Activated CD4-positive, alpha-beta T cell treated with anti-CD3 and anti-CD28 coated beads for 48 hours (primary cell): ENCODE data around the gene DCLK1.
"Not testable (repeated sequence)": the region's sequence is repeated elsewhere in the genome, so short reads cannot be mapped to it uniquely, and the experiment has no call there.

Experiments used
- DNase-seq: peaks from one replicate; pipeline ENCODE4 v3.0.0-alpha.2; 2020

Gene DCLK1

DNA sequence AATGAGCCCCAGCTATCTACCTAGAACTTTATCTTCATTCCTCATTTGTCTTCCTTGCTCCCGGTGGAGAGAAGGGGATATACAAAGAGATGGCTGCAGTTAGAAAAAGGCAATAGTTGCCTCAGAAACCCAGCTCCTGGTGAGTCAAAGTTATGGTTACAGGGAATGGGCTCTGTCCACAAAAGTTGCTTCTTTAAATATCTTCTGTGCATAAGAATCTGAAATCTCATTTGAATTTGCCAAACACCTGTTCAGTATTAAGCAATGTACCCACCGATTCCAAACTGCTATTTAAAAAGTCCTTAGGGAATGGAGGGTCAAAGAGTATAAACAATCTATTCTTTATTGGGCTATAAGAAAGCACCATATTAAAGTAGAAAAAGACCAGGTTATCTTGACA, 48.4 kb downstream of the DCLK1 start:
- DNase-seq, result no peak

DNA sequence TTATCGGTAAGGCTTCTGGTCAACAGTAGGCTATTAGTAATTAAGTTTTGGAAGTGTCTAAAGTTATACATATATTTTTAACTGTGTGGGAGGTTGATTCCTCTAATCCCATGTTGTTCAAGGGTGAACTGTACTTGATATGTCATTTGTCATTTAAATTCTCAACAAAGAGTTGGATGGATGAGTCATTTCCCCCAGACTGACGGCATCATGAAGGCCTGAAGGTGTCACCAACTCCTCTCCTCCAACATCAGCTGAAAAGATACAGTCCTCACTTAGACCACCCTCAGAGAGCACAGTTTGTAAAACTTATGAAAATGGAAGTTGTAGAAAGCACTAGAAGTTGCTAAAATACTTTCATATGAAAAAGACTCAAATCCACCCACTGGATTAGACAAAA, 48.8 kb downstream of the DCLK1 start:
- no peak for DNase-seq

DNA sequence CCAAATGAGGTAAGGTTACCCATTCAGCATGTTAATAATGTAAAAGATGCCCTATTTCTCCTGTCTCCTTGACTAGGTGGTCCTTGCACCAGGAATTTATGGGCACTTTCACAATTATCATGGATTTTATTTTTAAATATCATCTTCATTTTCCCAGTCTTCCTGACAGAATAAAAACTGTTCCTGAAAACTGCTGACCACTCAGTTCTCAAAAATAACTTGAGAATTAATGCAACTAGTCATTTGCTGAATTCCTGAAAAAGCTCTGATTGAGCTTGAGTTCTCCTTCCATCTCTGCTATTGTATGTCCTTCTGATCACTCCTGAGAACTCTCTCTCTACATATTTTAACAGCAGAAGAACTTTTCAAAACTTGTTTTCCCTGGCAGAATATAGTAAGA, 55.0 kb downstream of the DCLK1 start:
- no peak for DNase-seq

DNA sequence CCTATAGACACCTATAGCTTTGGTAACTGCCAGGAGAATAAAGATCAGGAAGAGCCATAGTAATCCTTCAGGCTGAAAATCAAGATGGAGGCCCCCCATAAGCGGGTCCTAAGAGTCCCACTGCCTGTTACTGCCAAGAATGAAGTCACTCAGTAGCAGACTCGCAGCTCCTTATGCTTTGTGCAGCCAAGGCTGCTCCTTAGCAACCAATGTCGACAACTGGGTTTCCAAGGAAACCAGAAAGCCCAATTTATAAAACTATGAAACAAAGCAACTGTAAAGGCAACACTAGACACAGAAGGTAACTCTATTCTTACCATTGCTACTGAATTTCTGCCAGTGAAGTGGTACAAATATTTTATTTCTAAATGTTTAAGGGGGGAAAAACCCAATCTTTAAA, 56.5 kb downstream of the DCLK1 start:
- DNase-seq, result no peak

DNA sequence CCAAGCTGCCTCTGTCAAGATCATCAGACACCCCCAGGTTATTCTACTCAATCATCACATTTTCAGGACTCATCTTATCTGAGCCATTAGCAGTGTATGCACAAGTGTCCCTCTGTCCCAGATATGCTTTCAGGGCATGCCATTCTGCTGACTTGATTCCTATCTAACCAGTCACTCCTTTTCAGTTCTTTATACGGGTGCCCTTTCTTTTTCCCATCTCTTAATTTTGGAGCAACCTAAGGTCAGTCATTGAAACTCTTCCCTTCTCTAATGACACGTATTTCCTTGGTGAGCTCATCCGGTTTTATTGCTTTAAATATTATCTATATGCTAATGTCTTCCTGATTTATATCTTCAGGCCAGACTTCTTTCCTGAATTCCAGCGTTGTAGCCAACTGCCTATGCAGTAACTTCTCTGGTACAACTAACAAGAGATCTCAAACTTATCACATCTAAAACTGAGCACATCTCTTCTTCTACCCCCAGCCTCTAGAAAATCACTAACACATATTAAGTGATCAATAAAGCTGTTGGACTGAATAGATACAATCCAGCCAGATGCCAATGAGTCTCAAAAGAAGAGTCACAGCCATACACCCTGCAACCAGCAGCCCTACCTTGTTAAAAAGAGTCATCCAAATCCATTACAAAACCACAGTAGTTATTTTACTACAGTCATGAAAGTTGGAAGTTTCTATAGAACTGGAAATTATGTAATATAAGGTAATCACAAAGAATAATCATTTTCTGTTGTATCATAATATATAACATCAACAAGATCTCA, 58.8 kb downstream of the DCLK1 start:
- no peak for DNase-seq

DNA sequence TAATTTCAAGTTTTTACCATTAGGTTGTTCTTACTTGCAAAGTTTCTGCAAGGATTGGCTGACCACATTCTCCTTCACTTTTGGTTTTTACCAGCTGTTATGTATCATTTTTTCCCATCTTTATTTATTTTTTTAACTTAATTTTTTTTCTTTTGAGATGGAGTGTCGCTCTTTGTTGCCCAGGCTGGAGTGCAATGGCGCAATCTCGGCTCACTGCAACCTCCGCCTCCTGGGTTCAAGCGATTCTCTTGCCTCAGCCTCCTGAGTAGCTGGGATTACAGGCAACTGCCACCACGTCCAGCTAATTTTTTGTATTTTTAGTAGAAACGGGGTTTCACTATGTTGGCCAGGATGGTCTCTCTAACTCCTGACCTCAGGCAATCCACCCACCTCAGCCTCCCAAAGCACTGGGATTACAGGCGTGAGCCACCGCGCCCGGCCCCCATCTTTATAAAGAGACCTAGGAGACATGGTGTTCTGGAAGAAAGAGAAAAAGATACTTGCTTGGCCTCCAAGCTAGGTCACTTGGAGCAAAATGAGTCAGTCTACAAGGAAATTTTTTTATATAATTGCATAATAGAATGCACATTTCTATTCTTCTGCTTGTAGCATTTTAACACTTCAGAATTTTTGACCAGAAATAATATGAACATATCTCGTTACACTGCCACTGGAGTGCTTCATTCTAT, 60.5 kb downstream of the DCLK1 start:
- not testable (repeated sequence) for DNase-seq

DNA sequence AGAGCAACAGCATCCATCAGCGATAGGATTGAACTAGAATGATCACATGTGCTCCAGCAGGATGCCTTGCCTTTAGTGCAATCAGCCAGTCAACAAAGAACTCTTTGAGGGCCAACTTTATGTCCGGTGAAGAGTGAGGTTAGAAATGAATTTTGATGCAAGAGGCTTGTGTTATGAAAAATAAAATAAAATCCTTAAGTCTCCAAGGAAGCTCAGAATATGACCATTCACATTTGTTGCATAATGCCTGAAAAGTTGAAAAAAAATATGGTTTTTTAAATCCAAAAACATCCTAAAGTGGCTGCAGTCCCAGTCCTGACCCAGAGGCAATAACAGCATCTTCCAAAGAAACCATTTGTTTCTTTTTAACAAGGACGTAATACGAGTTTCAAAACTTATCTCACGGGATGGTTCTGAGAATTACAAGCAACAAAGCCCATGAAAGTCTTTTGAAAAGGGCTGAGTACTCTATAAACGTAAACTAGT, 61.3 kb downstream of the DCLK1 start:
- no peak for DNase-seq

DNA sequence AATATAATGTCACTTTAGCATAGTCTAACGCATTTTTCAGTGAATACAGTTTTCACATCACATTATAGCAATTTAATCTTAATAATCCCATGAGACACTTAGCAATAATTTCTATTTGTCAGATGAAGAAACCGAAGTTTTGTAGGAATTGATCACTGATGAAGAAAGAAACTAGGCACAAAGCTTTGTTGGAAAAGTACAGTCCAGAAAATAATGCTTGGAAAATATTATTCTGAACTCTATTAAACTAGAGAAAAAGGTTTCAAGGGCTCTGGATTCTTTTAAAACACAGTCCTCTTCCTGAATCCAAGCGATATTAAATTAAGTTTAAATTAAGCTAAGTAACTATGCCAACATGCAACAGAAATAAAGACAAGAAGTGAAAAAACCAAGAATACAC, 62.2 kb downstream of the DCLK1 start:
- no peak for DNase-seq

DNA sequence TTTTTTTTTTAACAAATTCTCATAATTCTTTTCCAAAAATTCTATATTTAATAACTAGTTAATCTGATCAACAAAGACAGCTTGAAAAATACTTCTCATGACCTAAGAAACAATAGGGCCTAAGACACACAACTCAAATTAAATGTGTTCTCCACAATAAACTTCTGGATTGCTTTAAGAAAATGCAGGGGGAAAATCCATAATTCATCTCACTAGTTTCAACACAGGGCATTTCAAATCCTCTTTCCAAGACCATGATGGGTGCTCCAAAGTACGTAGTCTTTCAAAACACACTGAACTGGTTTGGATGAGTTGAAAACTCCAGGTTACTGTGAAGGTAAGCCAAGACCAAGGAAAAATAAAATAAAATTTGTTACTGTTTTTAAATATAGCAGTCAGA, 62.6 kb downstream of the DCLK1 start:
- no peak for DNase-seq

DNA sequence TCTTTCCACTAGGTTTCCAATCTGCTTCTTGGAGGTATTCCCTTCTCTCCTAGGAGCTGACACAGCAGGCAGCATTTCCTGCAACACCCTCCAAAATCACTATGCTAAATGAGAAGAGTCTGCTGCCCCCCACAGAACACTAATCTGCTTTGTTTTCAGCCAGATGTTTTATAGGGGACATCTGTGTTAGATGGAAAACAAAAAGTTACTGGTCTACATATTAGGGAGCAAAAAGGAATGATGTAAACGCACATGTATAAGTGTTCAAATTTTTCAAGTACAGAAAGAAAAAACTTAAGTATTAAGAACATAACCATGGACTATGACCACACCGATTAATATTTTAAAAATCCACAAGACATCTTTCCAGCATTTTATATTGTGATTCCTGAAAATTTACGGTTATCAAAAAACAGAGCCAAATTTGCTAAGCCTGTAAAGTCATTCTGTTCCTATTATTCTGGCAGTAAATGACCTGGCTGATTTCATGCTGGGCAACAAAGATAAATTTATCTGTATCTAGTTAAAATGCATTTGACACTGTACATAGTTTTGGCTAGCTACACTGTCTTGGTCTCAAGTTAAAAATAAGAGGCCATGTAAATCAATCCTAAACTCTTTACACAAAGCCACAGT, 63.3 kb downstream of the DCLK1 start:
- no peak for DNase-seq

DNA sequence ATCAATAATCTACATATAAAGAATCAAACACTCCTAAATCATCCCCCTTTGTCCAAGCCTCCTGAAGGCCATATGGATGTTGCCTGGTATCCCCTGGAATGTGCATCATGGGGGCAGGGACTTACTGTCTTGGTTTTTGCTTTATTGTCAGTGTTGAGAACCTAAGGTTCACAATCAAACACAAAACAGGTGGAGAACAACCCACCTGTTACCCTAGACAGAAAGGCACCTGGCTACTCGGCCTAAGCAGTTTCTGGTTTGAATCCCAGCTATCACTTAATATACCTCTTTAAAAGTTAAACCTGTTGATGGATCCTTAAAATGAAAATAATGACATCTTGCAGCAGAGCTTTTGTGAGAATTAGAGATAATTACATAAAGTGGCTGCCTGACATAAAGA, 68.9 kb downstream of the DCLK1 start:
- no peak for DNase-seq

DNA sequence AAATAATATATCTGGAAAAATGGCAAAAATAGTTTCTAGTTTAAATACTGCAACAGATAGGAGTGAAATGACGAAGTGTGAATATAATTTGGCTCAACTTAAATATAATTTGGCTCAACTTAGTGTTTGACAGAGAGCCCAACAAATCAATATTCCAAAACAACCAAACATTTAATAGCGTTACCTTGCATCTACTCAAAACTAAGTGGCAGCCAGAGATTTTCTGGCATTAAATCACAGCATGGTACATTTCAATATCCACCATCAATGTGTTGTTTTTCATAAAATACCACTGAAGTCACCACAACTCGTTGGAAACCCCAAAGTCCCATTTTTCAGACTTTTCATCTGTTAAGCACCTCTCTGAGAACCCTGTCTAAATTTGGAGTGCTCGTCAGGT, 69.6 kb downstream of the DCLK1 start:
- no peak for DNase-seq

DNA sequence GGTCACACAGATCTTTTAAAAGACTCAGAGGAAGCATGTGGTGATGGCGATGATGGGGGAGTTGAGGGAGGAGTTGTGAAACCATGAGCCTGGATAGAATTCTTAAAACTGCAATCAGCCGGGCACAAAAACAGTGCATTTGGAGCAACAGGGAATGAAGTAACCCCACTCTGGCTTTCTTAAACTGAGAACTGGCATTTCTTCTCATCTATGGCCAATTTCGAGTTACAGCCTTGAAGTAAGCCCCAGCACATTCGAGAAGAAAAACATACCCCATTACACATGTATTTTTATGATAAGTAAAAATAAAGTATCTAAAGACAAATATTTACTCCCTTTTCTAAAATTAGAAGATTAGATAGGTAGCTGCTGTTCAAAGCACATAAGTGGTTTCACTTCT, 70.1 kb downstream of the DCLK1 start:
- no peak for DNase-seq

DNA sequence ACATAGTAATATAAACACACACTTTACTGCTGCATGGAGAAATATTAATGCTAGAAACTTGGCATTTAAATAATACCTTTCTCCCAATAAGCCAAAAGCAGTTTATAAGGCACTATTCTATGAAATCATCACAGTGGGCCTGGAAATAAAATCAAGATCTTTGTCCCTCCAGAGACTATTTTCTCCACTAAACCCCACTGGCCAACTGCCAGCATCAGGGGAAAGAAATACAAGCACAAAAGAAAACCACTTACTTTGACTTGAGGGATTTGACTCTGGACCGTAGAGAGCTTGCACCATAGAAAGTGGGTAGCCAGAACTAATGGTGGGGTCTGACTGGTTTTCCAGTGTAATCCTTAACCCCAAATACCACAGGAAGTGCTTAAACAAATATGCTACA, 71.9 kb downstream of the DCLK1 start:
- DNase-seq, result no peak

DNA sequence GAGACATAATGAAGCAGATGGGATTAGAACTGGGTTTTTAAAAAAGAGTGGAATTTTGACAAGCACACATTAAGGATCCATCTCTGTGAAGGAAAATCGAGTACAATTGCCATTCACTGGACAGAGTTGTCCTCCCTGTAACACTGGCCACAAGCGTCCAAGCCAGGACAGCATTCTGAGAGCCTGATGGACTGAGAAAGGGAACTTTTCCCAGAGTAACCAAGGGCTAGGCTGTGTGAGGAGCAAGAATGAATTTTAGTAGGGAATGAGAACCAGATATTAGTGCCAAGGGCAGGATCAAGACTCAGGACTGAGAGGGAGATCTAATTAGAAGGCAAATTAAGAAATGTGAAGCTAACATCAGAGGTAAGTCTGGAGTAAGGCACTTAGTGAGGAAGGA, 73.1 kb downstream of the DCLK1 start:
- DNase-seq, result no peak

DNA sequence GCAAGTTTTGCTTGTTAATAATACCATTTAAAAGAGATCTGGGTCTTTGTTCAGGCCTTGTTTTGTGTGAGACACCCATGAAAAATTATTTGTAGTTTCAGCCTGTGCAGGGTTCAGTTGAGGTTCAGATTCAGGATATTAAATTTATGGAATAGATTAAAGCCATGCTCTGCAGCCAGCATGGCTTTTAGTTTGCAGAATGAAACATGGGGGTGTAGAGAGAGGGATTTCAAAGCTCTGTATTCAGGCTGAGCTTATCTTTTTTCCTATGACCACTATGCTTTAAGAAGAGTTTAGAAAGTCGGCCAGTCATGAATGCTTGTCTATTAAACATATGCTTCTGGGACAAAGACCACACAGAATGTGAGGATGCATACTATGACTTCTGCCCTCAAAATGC, 73.6 kb downstream of the DCLK1 start:
- DNase-seq, result no peak

DNA sequence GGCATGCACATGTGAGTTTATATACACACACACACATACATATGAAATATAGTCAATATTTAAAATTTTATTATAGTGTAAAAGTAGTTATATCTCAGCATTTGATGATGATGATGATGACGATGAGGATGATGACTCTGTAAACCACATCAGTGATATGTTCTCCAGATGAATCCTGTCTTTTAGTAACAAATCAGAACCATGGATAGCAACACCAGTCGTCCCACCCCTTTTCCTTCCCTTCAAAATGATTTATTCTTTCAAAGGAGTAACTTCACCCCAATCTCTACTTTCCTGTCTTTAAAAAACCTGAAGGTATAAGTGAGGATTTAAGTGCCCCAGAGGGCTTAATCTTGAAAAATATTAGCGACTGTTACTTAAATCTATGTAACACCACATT, 74.1 kb downstream of the DCLK1 start:
- no peak for DNase-seq

DNA sequence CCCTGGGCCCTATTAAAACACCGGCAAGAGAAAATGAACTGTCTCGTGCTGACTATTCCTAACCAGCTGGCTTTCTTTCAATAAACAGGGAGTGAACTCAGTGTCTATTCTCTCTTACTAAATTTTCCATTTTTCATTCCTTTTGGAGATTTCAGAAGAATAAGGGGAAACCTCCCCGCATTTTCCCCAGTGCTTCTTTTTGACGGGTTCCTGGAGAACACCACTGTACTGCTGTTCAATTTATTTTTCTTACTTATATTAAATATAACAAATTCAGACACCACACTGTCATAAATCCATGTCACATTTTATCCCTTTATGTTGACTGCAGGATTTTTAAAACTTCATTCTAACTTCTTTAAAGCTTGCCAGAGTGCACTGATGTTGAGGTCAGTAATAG, 75.8 kb downstream of the DCLK1 start:
- no peak for DNase-seq

DNA sequence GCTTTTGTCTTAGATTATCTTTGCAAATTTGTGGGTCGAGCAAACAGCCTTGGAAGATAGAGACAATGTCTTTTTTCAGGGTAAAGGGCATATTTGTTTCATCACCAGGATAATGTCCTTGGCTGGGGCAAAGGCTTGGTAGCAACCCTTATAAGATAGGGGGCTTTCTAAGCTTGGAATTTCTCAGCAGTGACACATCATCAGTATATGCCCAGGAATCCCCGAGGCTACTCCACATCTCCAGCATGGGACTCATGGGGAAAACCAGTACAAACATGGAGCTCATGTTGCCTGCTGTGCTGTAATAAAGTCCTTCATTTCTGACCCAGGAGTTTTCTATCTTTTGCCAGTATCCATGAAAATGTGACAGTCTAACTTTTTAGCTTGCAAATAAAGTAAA, 77.1 kb downstream of the DCLK1 start:
- DNase-seq, result no peak

DNA sequence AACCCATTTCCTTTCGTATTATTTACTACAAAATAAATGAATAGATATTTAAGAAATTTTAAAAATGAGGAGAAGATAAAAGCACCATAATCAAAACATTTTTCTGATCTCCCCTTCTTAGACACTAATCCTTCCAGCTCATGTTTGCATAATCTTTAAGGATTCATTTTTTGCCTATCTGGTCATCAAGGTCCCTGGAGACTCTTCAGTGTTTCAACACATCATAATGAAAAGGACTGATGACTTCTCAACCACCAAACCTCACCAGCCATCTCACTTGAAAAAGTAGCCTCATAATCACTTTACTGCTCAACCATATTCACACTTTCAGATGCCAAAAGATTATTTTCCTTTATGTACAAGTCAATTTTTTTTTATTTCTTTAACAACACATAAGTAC, 80.1 kb downstream of the DCLK1 start:
- no peak for DNase-seq

DNA sequence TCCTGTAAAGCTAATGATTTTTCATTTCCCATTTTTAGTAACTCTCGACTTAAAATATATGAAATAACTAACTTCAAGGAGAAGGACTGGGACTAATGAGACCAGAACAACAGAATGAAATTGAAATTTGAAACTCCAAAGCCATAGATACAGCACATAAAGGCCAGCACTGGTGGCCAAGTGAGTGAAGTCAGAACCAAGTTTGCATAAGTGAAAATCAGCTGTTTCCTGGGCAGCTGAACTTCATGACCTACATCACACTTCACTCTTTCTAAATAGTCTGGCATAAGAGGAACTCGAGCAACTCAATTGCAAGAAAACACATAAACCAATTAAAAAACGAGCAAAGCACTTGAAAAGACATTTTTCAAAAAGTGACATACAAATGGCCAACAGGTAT, 84.5 kb downstream of the DCLK1 start:
- no peak for DNase-seq

DNA sequence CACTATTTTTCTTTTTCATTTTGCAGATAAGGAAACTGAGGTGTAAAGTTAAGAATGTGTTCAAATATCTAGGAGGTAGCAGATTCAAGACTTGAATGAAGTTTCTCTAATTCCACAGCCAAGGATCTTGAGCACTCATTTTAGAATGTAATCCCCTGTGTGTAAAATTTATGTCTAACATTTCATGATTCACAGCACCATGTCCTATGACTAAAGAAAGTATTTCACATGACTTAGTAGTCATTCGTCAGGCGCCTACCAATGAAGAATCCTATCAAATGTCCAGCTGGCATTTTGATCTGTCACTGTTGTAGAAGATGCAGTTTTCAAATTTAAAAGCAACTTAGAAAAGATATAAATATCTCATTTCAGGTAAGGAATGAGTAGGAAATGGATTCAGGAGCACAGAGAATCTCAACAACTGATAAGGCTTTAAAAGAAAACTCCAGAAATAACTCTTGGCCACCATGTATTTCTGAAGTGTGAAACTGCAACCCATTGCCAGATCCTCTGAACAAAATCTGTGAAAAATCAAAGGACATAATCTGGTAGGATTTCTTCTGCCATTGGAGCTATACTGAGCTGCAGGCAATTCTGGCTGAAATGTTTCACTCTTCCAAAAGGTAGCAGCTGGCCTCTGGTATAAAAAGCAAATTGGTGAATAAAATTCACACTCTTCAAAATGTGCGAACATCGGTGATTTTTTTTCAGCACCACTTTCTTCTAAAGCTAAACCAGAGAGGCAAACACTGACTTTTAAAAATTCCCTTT, 92.2 kb downstream of the DCLK1 start:
- no peak for DNase-seq

DNA sequence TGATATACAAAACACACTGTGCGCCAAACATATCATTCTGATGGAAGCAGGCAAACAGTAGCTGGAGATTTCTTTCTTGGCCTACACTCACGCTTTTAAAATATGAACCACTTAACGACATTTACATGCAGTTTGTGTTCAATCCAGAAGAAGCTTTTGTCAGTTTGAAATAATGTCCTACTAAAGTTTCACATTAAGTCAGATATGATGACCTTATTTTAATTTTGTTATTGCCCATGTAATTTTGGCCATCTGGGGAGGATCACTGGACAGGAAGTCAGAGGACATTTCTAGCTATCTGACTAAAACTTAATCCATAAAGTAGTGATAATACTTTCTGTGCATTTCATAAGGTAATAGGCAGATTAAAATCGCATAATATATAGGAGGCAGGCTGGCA, 98.1 kb downstream of the DCLK1 start:
- DNase-seq, result no peak
